ENCODE measurements around the gene KRCC1.

- TF ChIP-seq CTCF (IDR thresholded peaks at IDR 0.05; ENCODE audit: insufficient read depth, low read length, poor library complexity, severe bottlenecking) (no peak), EZH2phosphoT487 (conservative IDR thresholded peaks at IDR 0.05; ENCODE audit: low read length) (no peak)
Observed at GRCh38 chr2:88061295-88061694, 5.7 kb upstream of the KRCC1 start.

Measured in SU-DHL-6 (cell line).